ENCODE results near the gene MYOT. TPM values are rescaled to one million over a fixed set of nuclear protein-coding genes. Genes with fewer than 3 reads are reported as not detected.

The MYOT gene
- polyA plus RNA-seq, 6 donors from 2014 or later, result 0.17 to 0.36 (median 0.21) TPM; not detected in 2

- no peaks in the 10 kb centered on the region for H3K36me3 Mint-ChIP-seq
- no peak for ATAC-seq (ENCODE audit: low read depth in 2 of 2)
- H3K9me3 Mint-ChIP-seq, result no peaks in the 10 kb centered on the region
Observed at GRCh38 chr5:137894586-137894985, 26.9 kb downstream of the MYOT start.

GRCh38 chr5:137896560-137896959, 28.9 kb downstream of the MYOT start:
- no peak for DNase-seq
- Mint-ChIP-seq H3K27ac (peak overlapping the region; percentile 69 to 95 (median 80)), H3K4me1 (peaks cover 31 to 79% (median 53%) of the 10 kb centered on the region in 3 donors), H3K36me3 (peaks cover 0 to 4% of the 10 kb centered on the region in 2 donors), H3K27me3 (no peaks in the 10 kb centered on the region), H3K4me3 (peak overlapping the region in 7 of 8 donors; percentile 14 to 64 (median 47)), H3K9me3 (no peaks in the 10 kb centered on the region)
- ATAC-seq (ENCODE audit: low read depth in 2 of 2), result no peak

More at GRCh38 chr5:137894586-137894985, 26.9 kb downstream of the MYOT start:
- no peak for DNase-seq
- Mint-ChIP-seq H3K27ac (peak overlapping the region in 4 of 6 donors; percentile 8 to 83 (median 70)), H3K4me3 (peak overlapping the region in 2 of 8 donors; percentile 4 to 26), H3K4me1 (peaks cover 20 to 66% (median 46%) of the 10 kb centered on the region in 3 donors), H3K27me3 (no peaks in the 10 kb centered on the region)

DNA sequence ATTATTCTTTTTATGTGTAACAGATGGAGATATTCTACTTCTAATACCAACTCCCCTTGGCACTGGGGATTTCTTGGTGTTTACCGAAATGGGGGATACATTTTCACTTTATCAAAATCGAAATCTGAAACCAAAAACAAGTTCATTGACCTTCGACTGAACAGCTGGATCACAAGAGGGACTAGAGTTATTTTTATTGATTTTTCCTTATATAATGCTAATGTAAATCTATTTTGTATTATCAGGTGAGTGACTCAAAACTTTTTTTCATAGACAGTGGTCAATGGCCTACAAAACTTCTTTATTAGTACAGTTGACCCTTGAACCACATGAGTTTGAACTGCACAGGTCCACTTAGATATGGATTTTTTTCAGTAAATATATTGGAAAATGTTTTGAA, 31.8 kb downstream of the MYOT start:
- no peak for ATAC-seq (ENCODE audit: low read depth in 2 of 2)

GRCh38 chr5:137901011-137901817, 33.6 kb downstream of the MYOT start:
- peaks cover 0 to 2% (median 0%) of the 10 kb centered on the region in 7 donors for H3K9me3 Mint-ChIP-seq
- H3K27ac Mint-ChIP-seq, result peak overlapping the region; percentile 75 to 93 (median 85)
- peaks cover 33 to 91% (median 47%) of the 10 kb centered on the region in 3 donors for H3K4me1 Mint-ChIP-seq
- ATAC-seq (ENCODE audit: low read depth in 2 of 2) (peak; percentile 54 to 61), DNase-seq (peak; percentile 21)
- peak overlapping the region; percentile 46 to 81 (median 68) for H3K4me3 Mint-ChIP-seq
- no peaks in the 10 kb centered on the region for H3K27me3 Mint-ChIP-seq
- peaks cover 0 to 4% of the 10 kb centered on the region in 2 donors for H3K36me3 Mint-ChIP-seq

More for the DNA sequence above, 31.8 kb downstream of the MYOT start:
- Mint-ChIP-seq H3K9me3 (peaks cover 0 to 2% (median 0%) of the 10 kb centered on the region in 7 donors), H3K4me1 (peaks cover 37 to 94% (median 57%) of the 10 kb centered on the region in 3 donors), H3K4me3 (peak overlapping the region in 3 of 8 donors; percentile 42 to 80 (median 61)), H3K27me3 (no peaks in the 10 kb centered on the region), H3K36me3 (peaks cover 0 to 4% of the 10 kb centered on the region in 2 donors), H3K27ac (peak overlapping the region in 1 of 6 donors; percentile 60)
- DNase-seq, result no peak

DNA sequence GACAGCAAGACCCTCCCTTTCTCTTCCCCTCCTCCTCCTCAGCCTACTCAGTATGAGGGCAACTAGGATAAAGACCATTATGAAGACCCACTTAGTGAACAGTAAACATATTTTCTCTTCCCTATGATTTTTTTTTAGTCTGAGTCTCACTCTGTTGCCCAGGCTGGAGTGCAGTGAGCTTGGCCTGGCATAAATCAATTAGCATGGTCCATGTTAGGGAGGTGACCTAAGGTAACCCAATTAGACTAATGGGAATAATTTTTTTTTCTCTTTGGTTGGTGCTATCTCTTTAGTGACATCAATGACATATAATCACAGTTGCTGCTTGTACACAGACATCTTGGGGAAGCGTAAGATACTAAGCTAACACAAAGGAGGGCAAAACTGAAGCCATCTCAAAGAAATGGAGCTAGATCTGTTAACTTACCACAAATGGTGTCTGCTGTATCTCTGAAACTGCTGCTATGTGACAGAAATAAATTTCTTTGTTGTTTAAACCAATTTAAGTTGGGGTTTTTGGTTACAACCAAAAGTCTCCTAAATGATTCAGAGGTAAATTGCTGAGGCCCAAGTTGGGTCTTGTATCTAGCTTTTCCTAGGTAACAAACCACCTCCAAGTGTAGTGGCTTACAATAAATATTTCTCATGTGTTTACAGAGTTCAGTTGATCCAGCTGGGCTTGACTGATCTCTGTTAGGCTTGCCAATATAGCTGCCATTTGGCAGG, 34.9 kb downstream of the MYOT start:
- Mint-ChIP-seq H3K4me3 (peak overlapping the region in 6 of 8 donors; percentile 44 to 77 (median 62)), H3K4me1 (peaks cover 27 to 84% (median 34%) of the 10 kb centered on the region in 3 donors), H3K27me3 (no peaks in the 10 kb centered on the region), H3K27ac (peak overlapping the region; percentile 63 to 92 (median 76)), H3K9me3 (peaks cover 0 to 2% (median 0%) of the 10 kb centered on the region in 7 donors), H3K36me3 (peaks cover 0 to 4% of the 10 kb centered on the region in 2 donors)
- DNase-seq (no peak), ATAC-seq (ENCODE audit: low read depth in 2 of 2) (no peak)

GRCh38 chr5:137914758-137915157, 47.1 kb downstream of the MYOT start:
- ATAC-seq (ENCODE audit: low read depth in 2 of 2) (no peak), DNase-seq (no peak)
- no peak overlapping the region for H3K27ac Mint-ChIP-seq
- peaks cover 0 to 6% (median 4%) of the 10 kb centered on the region in 3 donors for H3K4me1 Mint-ChIP-seq
- no peaks in the 10 kb centered on the region for H3K27me3 Mint-ChIP-seq
- no peak overlapping the region for H3K4me3 Mint-ChIP-seq
- H3K36me3 Mint-ChIP-seq, result peaks cover 0 to 8% of the 10 kb centered on the region in 2 donors
- H3K9me3 Mint-ChIP-seq, result peaks cover 0 to 31% (median 19%) of the 10 kb centered on the region in 7 donors

GRCh38 chr5:137916923-137917322, 49.3 kb downstream of the MYOT start:
- H3K27ac Mint-ChIP-seq, result no peak overlapping the region
- no peak for ATAC-seq (ENCODE audit: low read depth in 2 of 2)
- DNase-seq, result no peak
- peaks cover 0 to 28% (median 18%) of the 10 kb centered on the region in 7 donors for H3K9me3 Mint-ChIP-seq
- peaks cover 0 to 4% (median 0%) of the 10 kb centered on the region in 3 donors for H3K4me1 Mint-ChIP-seq
- peaks cover 0 to 8% of the 10 kb centered on the region in 2 donors for H3K36me3 Mint-ChIP-seq
- no peaks in the 10 kb centered on the region for H3K27me3 Mint-ChIP-seq
- H3K4me3 Mint-ChIP-seq, result no peak overlapping the region

DNA sequence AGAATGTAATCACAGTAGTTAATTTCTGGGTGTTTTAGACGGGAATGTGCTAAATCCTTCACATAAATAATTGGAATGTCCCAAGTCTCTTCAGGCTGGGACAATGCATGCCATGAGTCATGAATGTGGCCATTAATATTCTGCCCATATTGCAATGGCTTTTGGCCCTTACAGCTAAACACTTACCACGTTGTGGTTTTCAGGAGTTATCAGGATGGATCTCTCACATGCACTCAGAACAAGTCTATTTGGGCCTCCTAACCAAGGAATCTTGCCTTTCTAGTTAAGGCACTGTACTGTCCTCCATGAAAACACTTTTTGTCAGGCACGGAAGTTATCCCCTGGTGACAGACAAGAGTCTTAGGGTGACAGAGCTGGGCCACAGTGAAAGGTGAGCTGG, 54.3 kb downstream of the MYOT start:
- no peak for ATAC-seq (ENCODE audit: low read depth in 2 of 2)

GRCh38 chr5:137923856-137924255, 56.2 kb downstream of the MYOT start:
- ATAC-seq (ENCODE audit: low read depth in 2 of 2), result no peak
- H3K4me3 Mint-ChIP-seq, result no peak overlapping the region
- no peak for DNase-seq
- no peak overlapping the region for H3K27ac Mint-ChIP-seq
- no peaks in the 10 kb centered on the region for H3K36me3 Mint-ChIP-seq
- no peaks in the 10 kb centered on the region for H3K9me3 Mint-ChIP-seq
- no peaks in the 10 kb centered on the region for H3K4me1 Mint-ChIP-seq
- H3K27me3 Mint-ChIP-seq, result no peaks in the 10 kb centered on the region

More for the DNA sequence above, 54.3 kb downstream of the MYOT start:
- DNase-seq, result no peak
- Mint-ChIP-seq H3K36me3 (peaks cover 0 to 8% of the 10 kb centered on the region in 2 donors), H3K27ac (peak overlapping the region in 1 of 6 donors; percentile 19), H3K4me1 (peaks cover 0 to 4% (median 0%) of the 10 kb centered on the region in 3 donors), H3K4me3 (no peak overlapping the region), H3K27me3 (no peaks in the 10 kb centered on the region), H3K9me3 (peaks cover 0 to 8% (median 3%) of the 10 kb centered on the region in 7 donors)

- peaks cover 13 to 19% (median 18%) of the 10 kb centered on the region in 3 donors for H3K4me1 Mint-ChIP-seq
- H3K36me3 Mint-ChIP-seq, result peaks cover 0 to 10% of the 10 kb centered on the region in 2 donors
- no peak overlapping the region for H3K4me3 Mint-ChIP-seq
- no peaks in the 10 kb centered on the region for H3K9me3 Mint-ChIP-seq
- no peak for DNase-seq
- H3K27me3 Mint-ChIP-seq, result no peaks in the 10 kb centered on the region
- peak overlapping the region in 4 of 6 donors; percentile 19 to 40 (median 28) for H3K27ac Mint-ChIP-seq
- ATAC-seq (ENCODE audit: low read depth in 2 of 2), result no peak
Observed at GRCh38 chr5:137932800-137933199, 65.1 kb downstream of the MYOT start.

DNA sequence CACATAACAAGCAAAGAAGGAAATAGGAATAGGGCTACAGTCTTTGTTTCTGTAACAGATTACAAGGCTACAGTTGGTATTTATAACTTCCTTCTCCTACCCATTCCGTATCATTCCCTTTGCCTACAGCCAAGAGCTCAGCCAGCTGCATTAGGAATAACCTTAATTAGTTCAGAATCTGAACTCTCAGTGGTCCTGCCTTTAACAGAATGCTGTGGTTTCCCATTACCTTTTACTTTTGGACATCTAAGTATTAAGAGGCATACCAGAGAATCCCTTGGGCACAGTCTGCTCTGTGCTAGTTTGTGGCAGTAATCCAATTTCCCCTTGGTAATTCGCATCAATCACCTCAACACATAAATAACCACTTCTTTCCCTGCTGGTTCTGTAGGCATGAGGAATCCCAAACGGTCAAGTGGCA, 65.8 kb downstream of the MYOT start:
- no peaks in the 10 kb centered on the region for H3K9me3 Mint-ChIP-seq
- DNase-seq (no peak), ATAC-seq (ENCODE audit: low read depth in 2 of 2) (no peak)
- no peaks in the 10 kb centered on the region for H3K27me3 Mint-ChIP-seq
- no peak overlapping the region for H3K4me3 Mint-ChIP-seq
- H3K4me1 Mint-ChIP-seq, result peaks cover 13 to 19% (median 18%) of the 10 kb centered on the region in 3 donors
- H3K27ac Mint-ChIP-seq, result peak overlapping the region; percentile 6 to 66 (median 38)
- peaks cover 0 to 10% of the 10 kb centered on the region in 2 donors for H3K36me3 Mint-ChIP-seq

GRCh38 chr5:137935190-137935589, 67.5 kb downstream of the MYOT start:
- no peaks in the 10 kb centered on the region for H3K27me3 Mint-ChIP-seq
- ATAC-seq (ENCODE audit: low read depth in 2 of 2) (no peak), DNase-seq (no peak)
- H3K36me3 Mint-ChIP-seq, result peaks cover 9 to 17% of the 10 kb centered on the region in 2 donors
- H3K27ac Mint-ChIP-seq, result peak overlapping the region; percentile 51 to 86 (median 63)
- H3K9me3 Mint-ChIP-seq, result no peaks in the 10 kb centered on the region
- peaks cover 13 to 19% (median 18%) of the 10 kb centered on the region in 3 donors for H3K4me1 Mint-ChIP-seq
- H3K4me3 Mint-ChIP-seq, result no peak overlapping the region

GRCh38 chr5:137935694-137936093, 68.0 kb downstream of the MYOT start:
- peaks cover 13 to 19% (median 18%) of the 10 kb centered on the region in 3 donors for H3K4me1 Mint-ChIP-seq
- no peak overlapping the region for H3K4me3 Mint-ChIP-seq
- DNase-seq (no peak), ATAC-seq (ENCODE audit: low read depth in 2 of 2) (no peak)
- no peaks in the 10 kb centered on the region for H3K9me3 Mint-ChIP-seq
- peak overlapping the region in 5 of 6 donors; percentile 51 to 86 (median 69) for H3K27ac Mint-ChIP-seq
- H3K27me3 Mint-ChIP-seq, result no peaks in the 10 kb centered on the region
- peaks cover 9 to 17% of the 10 kb centered on the region in 2 donors for H3K36me3 Mint-ChIP-seq

Measured in naive B cell (primary cell).